Lower leg skin (tissue), 3 donors: ENCODE measurements around the gene NUDT13.

Experiments used
- CTCF ChIP-seq, 3 donors: fragments of 450-650 bp; IDR thresholded peaks; one replicate each; pipeline ENCODE4 v1.5.1; 2016; ENCODE audit warnings: antibody characterized with exemption in 3 of 3, mild to moderate bottlenecking in 3 of 3, moderate library complexity in 2 of 3
- POLR2A ChIP-seq, 2 donors: fragments of 450-650 bp; IDR thresholded peaks; one replicate each; pipeline ENCODE4 v1.6.1; 2016 to 2017; ENCODE audit warnings: antibody characterized with exemption in 2 of 2, mild to moderate bottlenecking in 1 of 2, moderate library complexity in 1 of 2

GRCh38 chr10:73095481-73096021 lies 14.7 kb upstream of the NUDT13 start:
- TF ChIP-seq CTCF (IDR thresholded peaks at IDR 0.05): no peak
- no peak for TF ChIP-seq POLR2A (IDR thresholded peaks at IDR 0.05)
